Measurements from ENCODE around the gene CDK8.

CDK8 gene

GRCh38 chr13:26449063-26449848 lies 195.3 kb downstream of the CDK8 start:
- no peak for DNase-seq (ENCODE audit: low spot score)
- no peak for TF ChIP-seq CTCF (IDR thresholded peaks at IDR 0.05; ENCODE audit: extremely low read depth, insufficient read depth, missing control alignments)
- in situ Hi-C loops (cut with MboI; ENCODE audit: low pct_unique_long_range_greater_than_20kb, low sequenced_read_pairs, unreplicated experiment), result no loop called here
